ENCODE data around the gene AKTIP.
A peak's percentile ranks its signal among the peaks of the same experiment; 100 is the strongest.
"Not testable (repeated sequence)": the region's sequence is repeated elsewhere in the genome, so short reads cannot be mapped to it uniquely, and the experiment has no call there.

Gene AKTIP

DNA sequence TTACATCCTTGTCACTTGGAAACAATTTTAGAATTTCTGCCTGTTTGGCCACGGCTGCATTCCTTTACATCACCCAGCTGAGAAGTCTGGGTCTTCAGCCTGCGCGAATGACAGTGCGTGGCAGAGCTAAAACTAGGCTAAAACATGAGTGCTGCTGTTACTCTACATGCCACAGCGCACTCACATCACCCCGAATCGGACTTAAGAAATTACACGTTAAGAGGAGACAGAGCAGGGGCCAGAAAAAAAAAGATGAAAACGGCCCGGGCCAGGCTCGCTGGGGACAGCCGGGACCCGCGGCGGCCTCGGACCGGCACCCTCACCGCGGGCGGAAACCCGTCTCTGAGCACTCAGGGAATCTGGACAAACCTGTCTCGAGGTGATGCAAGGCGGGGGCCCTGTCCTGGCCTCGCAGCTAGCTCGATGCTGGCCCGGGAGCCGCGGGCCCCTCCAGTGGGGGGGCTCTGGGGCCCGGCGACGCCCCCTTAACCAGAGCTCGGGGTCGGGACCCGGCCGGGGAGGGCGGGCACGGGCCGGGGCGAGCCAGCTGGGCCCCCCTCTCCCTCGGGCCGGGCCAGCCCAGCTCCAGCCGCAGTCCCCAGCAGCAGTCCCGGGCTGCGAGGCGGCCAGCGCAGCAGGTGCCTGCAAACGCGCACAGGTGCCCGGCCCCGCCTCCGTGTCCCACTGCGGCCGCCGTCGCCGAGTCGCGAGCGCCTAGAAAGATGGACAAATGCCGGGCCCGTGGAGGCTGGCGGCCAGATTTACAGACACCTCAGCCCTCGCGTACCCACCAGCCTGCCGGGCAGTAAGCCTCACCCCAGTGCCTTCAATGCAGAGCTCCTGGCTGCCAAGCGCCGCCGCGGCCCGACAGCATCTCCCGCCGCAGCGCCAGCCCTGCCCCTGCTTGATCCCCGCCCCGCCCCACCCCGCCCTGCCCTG lies at the start of gene AKTIP:
Gene AKTIP (minus strand): TSS at position 879 of the 939 bp plus-strand sequence. CDS start 2,950 bp downstream, outside the sequence.
- DNase-seq = peak; percentile 49

DNA sequence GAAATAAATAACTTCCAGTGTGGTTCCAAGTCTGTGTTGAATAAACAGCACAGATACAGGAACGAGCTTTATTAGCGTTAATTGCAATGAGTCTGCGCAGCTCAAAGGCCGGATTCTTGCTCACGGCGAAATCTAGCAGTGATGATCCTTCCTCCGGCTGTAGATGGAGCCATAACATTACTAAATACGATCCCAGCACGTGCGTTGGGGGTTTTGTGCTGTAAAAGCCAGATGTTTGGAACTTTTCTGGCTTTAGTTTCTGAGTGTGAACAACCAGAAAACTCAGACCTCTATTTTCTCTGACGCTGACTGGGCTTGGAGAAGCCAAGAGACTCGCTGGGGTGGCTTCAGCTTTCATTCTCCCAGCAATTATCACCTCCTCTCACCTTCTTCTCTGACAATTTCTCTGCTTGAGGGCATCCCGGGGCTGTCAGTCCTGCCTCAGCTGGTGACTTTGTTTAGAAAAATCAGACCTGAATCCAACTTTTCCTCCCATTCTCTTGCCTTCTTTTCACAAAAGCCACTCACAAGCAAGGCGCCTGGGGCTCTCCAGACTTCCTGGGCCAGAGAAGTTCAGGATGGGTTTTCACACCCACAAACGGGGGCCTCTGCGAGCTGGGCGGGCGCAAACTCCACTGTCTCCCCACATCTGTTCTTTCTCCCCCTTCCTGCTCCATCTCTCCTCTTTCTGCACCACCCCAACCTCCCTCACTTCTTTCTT lies 47.1 kb upstream of the AKTIP start:
- DNase-seq = peak; percentile 88

DNA sequence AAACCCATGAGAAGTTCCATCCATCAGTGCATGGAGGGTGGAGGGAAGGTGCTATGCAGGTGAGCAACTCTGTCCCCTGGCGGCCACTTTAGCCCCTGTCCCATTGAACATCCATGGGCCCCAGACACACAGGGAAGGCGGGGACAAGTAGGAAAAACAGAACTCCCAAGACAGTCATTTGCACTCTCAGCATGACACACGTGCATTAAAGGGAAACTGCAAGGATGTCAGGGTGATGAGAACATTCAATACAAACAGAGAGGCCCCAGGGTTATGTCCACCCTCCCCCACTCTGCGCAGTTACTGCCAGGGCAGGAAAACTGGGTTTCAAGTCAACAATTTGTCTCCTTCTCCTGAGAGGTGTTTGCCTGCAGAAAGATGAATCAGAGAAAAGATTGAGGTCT lies 44.0 kb upstream of the AKTIP start:
- DNase-seq = no peak

DNA sequence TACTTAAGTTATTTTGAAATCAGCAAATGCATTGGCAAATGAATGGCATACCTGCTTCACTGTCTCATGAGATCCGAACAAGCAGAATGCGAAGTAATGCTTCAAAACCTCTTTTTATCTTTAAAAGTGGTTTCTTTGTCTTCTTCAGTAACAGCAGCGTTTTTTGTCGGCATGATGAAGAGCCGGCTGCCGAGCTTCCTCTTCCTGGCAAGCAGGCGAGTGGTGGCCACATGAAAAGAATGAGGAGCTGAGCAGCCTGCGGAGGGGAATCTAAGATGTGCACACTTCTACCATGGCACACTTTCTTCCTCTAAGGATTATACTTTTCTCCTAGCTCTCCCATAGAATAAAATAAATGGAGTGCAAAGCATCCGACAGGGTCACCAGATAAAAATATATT lies 42.4 kb upstream of the AKTIP start:
- DNase-seq = no peak

DNA sequence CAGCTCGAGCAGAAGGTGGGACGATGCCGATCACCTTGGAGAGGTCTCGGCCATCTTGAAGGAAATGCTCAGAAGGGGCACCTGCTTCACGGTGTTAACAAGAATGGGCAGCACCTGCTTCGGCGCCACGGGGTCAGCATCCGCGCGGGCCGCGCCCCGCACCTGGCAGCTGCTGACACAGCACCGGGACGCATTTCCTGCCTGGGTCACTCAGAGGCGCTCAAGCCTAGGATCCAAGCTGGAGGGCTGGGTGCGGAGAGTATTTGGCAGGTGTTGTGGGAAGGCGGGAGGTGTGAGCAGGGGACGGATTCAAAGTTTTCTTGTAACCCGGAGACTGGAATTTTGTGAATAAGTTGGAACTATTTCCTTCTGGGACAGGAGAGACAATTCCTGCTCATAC lies 39.3 kb upstream of the AKTIP start:
- DNase-seq = no peak

DNA sequence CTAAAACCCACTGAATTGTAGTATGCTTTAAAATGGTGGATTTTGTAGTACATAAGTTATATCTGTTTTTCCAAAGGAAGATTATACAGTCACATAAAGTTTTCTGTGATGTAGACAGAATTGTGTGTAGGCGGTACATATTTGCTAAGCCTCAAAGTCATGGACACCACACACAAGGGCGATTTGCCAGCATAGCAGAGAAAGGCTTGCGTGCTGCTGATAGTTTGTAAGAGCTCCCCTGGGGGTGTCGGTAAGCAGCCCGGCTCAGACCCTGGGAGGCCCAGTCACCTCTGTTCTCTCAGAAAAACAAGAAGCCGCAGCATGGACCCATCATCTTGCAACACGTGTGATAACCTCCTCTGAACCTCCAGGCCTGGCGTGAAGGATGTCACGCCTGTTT lies 38.3 kb upstream of the AKTIP start:
- DNase-seq = no peak

DNA sequence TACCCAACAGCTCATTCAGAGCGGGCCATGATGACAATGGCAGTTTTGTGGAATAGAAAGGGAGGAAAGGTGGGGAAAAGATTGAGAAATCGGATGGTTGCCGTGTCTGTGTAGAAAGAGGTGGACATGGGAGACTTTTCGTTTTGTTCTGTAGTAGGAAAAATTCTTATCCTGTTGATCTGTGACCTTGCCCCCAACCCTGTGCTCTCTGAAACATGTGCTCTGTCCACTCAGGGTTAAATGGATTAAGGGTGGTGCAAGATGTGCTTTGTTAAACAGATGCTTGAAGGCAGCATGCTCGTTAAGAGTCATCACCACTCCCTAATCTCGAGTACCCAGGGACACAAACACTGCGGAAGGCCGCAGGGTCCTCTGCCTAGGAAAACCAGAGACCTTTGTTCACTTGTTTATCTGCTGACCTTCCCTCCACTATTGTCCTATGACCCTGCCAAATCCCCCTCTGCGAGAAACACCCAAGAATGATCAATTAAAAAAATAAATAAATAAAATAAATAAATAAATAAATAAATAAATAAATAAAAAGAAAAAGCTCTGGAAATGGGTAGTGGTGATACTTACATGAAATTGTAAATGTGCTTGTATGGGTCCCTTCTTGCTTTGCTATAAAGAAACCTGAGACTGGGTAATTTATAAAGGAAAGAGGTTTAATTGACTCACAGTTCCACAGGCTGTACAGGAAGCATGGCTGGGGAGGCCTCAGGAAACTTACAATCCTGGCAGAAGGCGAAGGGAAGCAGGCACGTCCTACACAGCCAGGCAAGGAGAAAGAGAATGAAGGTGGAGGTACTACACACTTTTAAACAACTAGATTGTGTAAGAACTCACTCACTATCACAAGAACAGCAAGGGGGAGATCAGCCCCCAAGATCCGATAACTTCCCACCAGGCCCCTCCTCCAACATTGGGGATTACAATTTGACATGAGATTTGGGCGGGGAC lies 37.0 kb upstream of the AKTIP start:
- DNase-seq = not testable (repeated sequence)

DNA sequence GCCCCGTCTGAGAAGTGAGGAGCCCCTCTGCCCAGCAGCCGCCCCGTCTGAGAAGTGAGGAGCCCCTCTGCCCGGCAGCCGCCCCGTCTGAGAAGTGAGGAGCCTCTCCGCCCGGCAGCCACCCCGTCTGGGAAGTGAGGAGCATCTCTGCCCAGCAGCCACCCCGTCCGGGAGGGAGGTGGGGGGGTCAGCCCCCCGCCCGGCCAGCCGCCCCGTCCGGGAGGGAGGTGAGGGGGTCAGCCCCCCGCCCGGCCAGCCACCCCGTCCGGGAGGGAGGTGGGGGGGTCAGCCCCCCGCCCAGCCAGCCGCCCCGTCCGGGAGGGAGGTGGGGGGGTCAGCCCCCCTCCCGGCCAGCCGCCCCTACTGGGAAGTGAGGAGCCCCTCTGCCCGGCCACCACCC lies 36.3 kb upstream of the AKTIP start:
- DNase-seq = not testable (repeated sequence)

DNA sequence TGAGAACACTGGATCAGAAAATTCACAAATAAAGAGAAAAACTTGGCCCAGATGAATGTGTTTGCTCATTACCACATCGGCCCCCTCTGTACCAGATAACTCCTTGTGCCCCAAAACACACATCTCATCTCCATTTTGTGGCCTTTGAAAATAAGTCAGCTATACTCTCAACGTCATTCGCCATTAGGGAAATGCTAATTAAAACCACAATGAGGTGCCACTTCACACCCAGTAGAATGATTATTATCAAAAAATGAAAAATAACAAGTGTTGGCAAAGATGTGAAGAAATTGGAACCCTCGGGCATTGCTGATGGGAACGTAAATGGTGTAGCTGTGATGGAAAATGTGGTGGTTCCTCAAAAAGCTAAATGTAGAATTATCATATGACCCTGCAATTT lies 34.6 kb upstream of the AKTIP start:
- no peak for DNase-seq

DNA sequence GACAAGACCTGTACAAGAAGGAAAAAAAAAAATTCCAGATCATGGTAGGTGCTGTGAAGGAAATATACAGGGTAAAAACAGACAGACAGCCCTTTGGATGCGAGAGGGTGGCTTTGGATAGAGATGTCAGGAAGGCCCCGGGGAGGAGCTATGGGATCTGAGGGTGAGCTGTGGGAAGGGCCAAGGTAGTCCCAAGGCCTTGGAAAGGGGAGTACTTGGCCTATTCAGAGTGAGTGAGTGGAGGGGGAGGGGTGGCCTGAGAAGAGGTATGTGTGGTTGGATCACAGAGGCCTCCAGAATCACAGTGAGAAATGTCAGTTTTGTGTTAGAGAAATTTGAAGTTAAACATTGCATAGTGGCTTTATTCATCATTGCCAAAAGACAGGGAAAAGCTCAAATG lies 31.2 kb upstream of the AKTIP start:
- DNase-seq = no peak

DNA sequence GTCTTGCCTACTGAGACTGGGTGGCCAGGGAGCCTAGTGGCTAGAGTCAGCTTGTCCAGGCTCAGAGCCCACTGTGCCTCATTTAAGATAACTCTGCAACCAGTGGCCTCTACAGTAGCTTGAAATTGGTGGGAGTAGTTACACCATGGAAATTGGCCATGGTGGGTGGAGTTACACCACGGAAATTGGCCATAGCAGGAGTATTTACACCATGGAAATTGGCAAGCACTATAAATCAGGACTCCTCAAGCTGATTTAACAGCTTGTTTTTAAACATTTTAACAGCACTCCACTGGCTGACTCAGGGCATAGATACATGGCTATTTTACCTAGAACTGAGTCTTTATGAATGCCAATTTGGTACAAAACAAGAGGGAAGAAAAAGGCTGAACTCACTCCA lies 27.7 kb upstream of the AKTIP start:
- DNase-seq = no peak

DNA sequence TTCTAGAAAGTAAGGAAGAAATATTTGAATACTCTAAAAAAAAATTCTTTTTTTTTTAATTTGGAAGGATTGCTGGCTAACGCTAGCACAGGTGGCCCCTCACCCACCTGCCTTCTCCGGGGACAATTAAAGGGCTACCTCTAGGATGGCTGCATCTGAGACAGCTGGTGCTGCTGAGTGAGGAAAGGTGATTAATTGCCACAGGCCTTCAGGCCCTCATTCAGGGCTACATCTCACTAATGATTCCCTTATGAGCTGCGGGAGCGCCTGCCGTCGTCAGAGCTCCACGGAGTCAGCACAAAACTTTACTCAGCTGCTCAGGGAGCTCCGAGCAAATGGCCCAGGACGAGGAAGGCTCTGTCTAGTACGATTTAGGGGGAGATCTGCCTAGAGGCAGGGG lies 27.0 kb upstream of the AKTIP start:
- no peak for DNase-seq

DNA sequence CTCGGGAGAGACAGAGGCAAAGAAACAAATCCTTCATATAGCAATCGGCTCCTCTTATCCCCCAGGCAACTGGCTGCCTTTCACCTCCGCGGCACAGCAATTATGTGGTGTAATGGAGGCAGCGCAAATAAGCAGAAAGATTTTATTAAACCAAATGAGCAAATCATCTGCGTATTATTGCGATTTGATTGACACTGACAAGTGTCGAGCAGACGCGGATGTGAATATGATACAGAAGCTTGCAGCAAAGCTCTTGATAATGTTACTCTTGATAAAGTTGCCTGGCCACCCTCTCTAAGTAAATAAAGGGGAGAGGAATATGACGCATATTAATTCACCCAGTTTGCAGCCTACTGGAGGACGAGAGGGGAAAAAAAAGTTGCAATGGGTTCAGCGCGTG lies 26.5 kb upstream of the AKTIP start:
- no peak for DNase-seq

DNA sequence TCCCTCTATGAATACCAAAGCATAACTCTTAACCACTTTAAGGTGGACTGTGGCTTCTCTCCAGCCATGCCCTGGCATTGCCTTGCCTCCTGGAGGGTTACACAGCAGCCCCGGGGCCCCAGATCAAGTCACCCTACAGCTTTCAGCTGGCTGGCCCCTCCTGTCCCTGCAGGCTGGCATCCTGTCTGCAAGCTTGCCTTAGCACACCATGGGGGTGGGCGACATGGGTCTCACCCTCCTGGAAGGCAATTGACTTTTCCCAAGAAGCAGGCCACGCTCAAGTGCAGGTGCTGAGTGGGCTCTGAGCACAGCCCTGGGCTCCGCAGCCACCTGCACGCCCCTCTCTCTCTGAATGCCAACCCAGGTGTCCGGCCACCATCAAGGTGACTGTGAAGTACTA lies 25.8 kb upstream of the AKTIP start:
- DNase-seq = no peak

DNA sequence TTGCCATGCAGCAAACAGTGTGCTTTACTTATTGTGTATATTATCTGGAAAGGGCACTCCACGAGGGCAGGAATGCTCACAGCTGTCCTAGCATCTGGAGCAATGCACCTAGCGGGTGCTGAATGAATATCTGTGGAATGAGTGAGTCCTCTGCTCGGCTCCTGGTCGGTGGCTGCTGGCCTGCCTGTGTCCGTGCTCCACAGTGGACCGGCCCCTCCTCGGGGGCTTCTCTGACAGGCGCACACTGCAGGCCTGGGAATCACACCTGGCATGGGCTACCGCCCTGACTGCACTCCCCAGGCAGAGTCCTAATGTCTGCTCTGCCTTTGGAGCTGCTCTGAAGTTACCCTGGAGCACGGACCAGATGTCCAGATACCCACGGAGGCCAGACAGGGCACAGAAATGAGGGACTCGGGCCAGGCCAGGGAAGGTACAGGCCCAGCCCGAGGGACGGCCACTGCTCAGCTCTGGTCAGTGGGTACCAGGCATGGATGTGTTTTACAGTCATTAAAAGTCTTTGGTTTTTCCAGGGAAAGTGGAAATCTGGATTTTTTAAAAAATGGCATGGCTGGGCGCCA lies 21.1 kb upstream of the AKTIP start:
- DNase-seq = no peak

DNA sequence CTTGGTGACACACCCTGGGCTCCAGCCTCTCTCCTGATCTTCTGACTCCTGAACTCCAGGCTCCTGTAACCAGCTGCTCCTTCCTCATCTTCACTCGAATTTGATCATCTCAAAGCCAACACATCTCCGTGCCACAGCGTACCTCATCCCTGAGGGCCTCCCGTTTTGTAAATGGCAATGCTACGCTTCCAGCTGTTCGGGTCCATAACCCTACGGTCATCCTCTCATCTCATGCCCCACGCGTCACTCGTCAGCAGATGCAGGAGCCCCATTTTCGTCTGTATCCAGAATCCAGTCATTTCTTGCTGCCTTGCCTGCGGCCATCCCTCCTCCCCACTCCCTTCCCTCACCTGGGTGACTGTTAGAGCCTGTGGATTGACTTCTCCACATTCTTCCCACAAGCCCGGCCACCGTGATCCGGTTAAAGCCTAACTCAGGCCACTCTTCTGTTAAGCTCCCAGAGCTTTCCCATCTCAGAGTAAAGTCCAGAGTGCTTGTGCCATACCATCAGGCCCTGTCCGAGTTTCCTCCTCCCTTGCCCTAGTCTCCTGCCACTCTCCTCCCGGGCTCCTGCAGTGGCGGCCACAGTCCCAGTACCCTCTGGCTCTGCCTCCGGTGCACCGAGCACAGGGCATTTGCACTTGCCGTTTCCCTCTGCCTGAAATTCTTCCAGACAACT lies 20.3 kb upstream of the AKTIP start:
- no peak for DNase-seq

DNA sequence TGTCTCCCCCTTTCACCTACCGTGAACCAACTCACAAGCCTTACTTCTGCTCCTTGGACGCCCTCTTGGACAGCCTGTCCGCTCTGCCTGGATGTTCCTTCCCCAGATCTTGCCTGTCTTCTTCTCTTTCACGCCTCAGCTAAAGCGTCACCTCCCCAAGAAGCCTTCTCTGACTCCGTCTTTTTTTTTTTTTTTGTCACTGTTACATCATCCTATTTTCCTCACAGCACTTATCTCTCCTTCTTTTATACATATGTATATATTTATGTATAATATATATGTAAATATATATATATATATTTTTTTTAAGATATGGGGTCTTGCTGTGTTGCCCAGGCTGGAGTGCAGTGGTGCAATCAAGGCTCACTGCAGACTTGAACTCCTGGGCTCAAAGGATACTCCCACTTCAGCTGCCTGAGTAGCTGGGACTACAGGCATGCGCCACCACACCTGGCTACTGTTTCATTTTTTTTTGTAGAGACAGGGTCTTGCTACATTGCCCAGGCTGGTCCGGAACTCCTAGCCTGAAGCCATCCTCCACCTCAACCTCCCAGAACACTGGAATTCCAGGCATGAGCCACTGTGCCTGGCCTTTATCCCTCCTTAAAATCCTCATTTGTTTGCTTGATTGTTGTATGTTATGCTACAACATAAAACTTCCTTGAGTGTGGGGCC lies 16.5 kb upstream of the AKTIP start:
- DNase-seq = no peak

DNA sequence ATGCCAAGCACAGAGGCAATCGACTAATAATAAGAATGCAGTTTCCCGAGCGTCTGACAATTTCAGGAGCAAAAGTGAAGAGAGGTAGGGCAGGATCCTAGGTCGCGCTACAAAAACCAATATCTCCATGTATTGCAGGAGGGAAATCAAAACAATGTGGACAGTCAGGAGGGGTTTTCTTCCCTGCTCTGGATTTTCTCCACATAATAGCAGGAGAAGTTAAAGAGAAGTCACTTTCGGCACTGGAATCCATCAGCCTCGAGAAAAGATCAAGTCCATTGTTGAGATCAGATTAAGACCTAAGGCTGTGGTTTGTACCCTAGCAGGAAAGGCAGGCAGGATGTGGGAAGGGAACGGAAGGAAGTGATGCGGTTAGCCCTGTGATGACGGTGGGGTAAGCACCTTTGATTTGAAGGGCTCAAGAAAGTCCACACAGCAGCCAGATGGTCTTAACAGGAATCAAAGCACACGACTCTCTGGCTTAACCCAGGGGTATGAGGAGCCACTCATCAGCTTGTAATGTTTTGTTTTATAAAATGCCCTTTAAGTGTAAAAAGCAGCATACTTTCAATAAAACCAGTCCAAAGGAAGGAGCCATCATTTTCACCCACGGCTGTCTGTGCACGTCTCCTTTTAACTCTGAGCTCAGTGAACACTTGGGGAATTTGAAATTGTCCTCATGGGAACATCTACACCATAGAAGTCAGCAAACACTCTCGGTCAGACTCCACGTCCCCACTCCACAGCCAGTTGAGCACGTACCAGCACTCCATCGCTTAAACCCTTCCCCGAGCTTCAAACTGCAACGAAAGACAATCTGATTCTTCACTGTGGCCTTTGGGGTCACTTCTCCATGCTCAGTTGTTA lies 15.8 kb upstream of the AKTIP start:
- DNase-seq = no peak

DNA sequence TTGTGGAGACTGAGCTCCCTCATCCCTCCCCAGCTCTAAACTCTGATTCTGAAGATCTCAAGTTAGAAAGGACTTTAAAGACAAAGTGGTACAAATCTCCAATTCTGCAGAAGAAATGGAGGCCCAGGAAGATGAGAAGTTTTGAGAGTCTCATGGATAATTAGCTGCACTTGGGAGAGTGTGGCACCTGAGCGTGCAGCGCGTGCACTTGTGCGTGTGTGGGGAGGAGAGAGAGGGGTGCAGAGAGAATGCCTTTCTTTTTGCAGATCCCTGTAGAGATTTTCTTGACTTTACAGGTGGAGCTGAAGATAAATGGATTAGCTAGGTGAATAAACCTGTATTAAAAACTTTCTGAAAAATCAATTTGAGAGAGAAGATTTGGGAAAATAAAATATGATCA lies 14.8 kb upstream of the AKTIP start:
- DNase-seq = no peak

DNA sequence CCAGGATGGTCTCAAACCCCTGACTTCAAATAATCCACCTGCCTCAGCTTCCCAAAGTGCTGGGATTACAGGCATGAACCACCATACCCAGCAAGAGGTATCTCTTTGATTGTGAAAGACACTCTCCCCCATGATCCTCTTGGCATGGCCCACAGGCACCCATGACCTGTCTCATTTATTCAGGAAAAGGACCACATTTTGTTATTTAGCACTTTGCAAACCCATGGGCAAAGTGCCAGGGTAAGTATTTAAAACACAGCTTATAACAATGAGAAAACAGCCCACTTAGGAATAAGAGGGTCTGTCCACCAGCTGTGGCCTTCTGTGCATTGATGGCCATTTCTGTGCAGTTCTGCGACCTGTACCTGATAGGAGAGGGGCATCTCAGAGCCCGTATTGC lies 12.8 kb upstream of the AKTIP start:
- DNase-seq = no peak

Measured in NCI-H748 treated with DMSO at 0.1 percent for 48 hours (cell line).